Measurements from ENCODE around the gene HTR4. TPM values are rescaled to one million over a fixed set of nuclear protein-coding genes. Genes with fewer than 3 reads are reported as not detected.

Gene HTR4
- total RNA-seq, 1 experiment from 2014 or later = not detected

- BruUV-seq (replicated peaks) = no TSS peak
- H3K27ac Mint-ChIP-seq (ENCODE audit: unreplicated experiment) = no peak overlapping the region
- DNase-seq = no peak
- H3K4me3 Mint-ChIP-seq (ENCODE audit: low read depth, unreplicated experiment) = no peak overlapping the region
- peaks cover 36% of the 10 kb centered on the region for H3K4me1 Mint-ChIP-seq (ENCODE audit: low read depth, unreplicated experiment)
- no peak for TF ChIP-seq CTCF (IDR thresholded peaks at IDR 0.05; ENCODE audit: unreplicated experiment)
- CTCF ChIA-PET = no interaction called here
- H3K27me3 Mint-ChIP-seq (ENCODE audit: unreplicated experiment) = peaks cover 13% of the 10 kb centered on the region
- no peaks in the 10 kb centered on the region for H3K36me3 Mint-ChIP-seq (ENCODE audit: insufficient read depth, unreplicated experiment)
- intact Hi-C loops (cut with micrococcal nuclease; ENCODE audit: unreplicated experiment) = no loop called here
- H3K9me3 Mint-ChIP-seq (ENCODE audit: low read depth, unreplicated experiment) = peaks cover 2% of the 10 kb centered on the region
Observed at GRCh38 chr5:148620696-148621095, 33.6 kb downstream of the HTR4 start.

GRCh38 chr5:148620091-148620490, 34.2 kb downstream of the HTR4 start:
- no TSS peak for BruUV-seq (replicated peaks)
- CTCF ChIA-PET = no interaction called here
- no peak for DNase-seq
- intact Hi-C loops (cut with micrococcal nuclease; ENCODE audit: unreplicated experiment) = no loop called here
- peaks cover 2% of the 10 kb centered on the region for H3K9me3 Mint-ChIP-seq (ENCODE audit: low read depth, unreplicated experiment)
- no peak overlapping the region for H3K4me3 Mint-ChIP-seq (ENCODE audit: low read depth, unreplicated experiment)
- no peak overlapping the region for H3K27ac Mint-ChIP-seq (ENCODE audit: unreplicated experiment)
- peaks cover 13% of the 10 kb centered on the region for H3K27me3 Mint-ChIP-seq (ENCODE audit: unreplicated experiment)
- TF ChIP-seq CTCF (IDR thresholded peaks at IDR 0.05; ENCODE audit: unreplicated experiment) = no peak
- H3K4me1 Mint-ChIP-seq (ENCODE audit: low read depth, unreplicated experiment) = peaks cover 32% of the 10 kb centered on the region
- H3K36me3 Mint-ChIP-seq (ENCODE audit: insufficient read depth, unreplicated experiment) = no peaks in the 10 kb centered on the region

GRCh38 chr5:148619484-148619883, 34.8 kb downstream of the HTR4 start:
- peaks cover 26% of the 10 kb centered on the region for H3K4me1 Mint-ChIP-seq (ENCODE audit: low read depth, unreplicated experiment)
- no peak for DNase-seq
- H3K9me3 Mint-ChIP-seq (ENCODE audit: low read depth, unreplicated experiment) = peaks cover 2% of the 10 kb centered on the region
- no peak overlapping the region for H3K27ac Mint-ChIP-seq (ENCODE audit: unreplicated experiment)
- H3K36me3 Mint-ChIP-seq (ENCODE audit: insufficient read depth, unreplicated experiment) = no peaks in the 10 kb centered on the region
- no TSS peak for BruUV-seq (replicated peaks)
- intact Hi-C loops (cut with micrococcal nuclease; ENCODE audit: unreplicated experiment) = no loop called here
- H3K27me3 Mint-ChIP-seq (ENCODE audit: unreplicated experiment) = peaks cover 13% of the 10 kb centered on the region
- CTCF ChIA-PET = no interaction called here
- H3K4me3 Mint-ChIP-seq (ENCODE audit: low read depth, unreplicated experiment) = no peak overlapping the region
- no peak for TF ChIP-seq CTCF (IDR thresholded peaks at IDR 0.05; ENCODE audit: unreplicated experiment)

- no peaks in the 10 kb centered on the region for H3K4me1 Mint-ChIP-seq (ENCODE audit: low read depth, unreplicated experiment)
- H3K36me3 Mint-ChIP-seq (ENCODE audit: insufficient read depth, unreplicated experiment) = no peaks in the 10 kb centered on the region
- CTCF ChIA-PET = no interaction called here
- intact Hi-C loops (cut with micrococcal nuclease; ENCODE audit: unreplicated experiment) = no loop called here
- no peak overlapping the region for H3K27ac Mint-ChIP-seq (ENCODE audit: unreplicated experiment)
- DNase-seq = no peak
- H3K4me3 Mint-ChIP-seq (ENCODE audit: low read depth, unreplicated experiment) = no peak overlapping the region
- no peak for TF ChIP-seq CTCF (IDR thresholded peaks at IDR 0.05; ENCODE audit: unreplicated experiment)
- H3K9me3 Mint-ChIP-seq (ENCODE audit: low read depth, unreplicated experiment) = peaks cover 2% of the 10 kb centered on the region
- peaks cover 13% of the 10 kb centered on the region for H3K27me3 Mint-ChIP-seq (ENCODE audit: unreplicated experiment)
- no TSS peak for BruUV-seq (replicated peaks)
Observed at GRCh38 chr5:148615644-148616275, 38.6 kb downstream of the HTR4 start.

Data from Calu3 (cell line).